Stimulated activated naive CD8-positive, alpha-beta T cell treated with anti-CD3 and anti-CD28 coated beads, Interleukin-15, amount 100 ng/mL, for 72 hours (primary cell): ENCODE data around the gene TBL3.

ENCODE experiments used
- ATAC-seq: fragments of 150-1000 bp; cut with Tn5 transposase; 2 replicates; pipeline ENCODE4 v1.10.0; 2021; ENCODE audit warnings: mild to moderate bottlenecking, moderate library complexity
- DNase-seq, 2 donors: peaks; one replicate each; pipeline ENCODE4 v3.0.0; 2021 to 2022
- H3K27ac Mint-ChIP-seq, 2 donors: one replicate each; pipeline ENCODE4 v1.8.0; 2022; ENCODE audit warnings: mild to moderate bottlenecking in 2 of 2, mixed read lengths in 2 of 2, moderate library complexity in 2 of 2
- H3K27me3 Mint-ChIP-seq: one replicate; pipeline ENCODE4 v1.8.0; 2022; ENCODE audit warnings: mixed read lengths
- H3K4me1 Mint-ChIP-seq: one replicate; pipeline ENCODE4 v1.8.0; 2022; ENCODE audit warnings: mild to moderate bottlenecking, mixed read lengths
- H3K4me3 Mint-ChIP-seq, 2 donors: one replicate each; pipeline ENCODE4 v1.8.0; 2022; ENCODE audit warnings: mild to moderate bottlenecking in 2 of 2, mixed read lengths in 2 of 2, moderate library complexity in 1 of 2
- H3K9me3 Mint-ChIP-seq, 2 donors: one replicate each; pipeline ENCODE4 v1.8.0; 2022; ENCODE audit warnings: mixed read lengths in 2 of 2

Gene TBL3

DNA sequence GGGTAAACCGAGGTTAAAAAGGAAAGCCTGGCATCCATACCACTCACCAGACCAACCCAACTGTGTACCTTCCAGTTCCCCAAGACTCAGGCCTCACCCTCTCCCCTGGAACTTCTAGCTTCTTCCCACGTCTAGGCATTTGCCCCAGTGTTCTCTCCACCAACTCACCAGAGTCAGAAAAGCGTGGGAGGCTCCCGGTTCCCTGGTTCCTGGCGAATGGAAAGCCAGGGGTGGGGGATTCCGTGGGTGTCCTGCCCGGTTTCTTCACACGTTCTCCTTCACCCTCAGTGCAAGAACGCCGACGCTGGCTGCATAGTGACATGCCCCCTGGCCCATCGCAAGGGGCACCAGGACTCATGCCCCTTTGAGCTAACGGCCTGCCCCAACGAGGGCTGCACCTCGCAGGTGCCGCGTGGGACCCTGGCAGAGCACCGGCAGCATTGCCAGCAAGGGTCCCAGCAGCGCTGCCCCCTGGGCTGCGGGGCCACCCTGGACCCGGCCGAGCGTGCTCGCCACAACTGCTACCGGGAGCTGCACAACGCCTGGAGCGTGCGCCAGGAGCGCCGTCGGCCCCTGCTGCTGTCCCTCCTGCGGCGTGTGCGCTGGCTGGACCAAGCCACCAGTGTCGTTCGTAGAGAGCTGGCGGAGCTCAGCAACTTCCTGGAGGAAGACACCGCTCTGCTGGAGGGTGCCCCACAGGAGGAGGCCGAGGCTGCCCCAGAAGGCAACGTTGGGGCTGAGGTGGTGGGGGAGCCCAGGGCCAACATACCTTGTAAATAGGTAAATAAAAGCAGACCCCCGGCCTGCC is 3.5 kb upstream of the TBL3 start:
- Mint-ChIP-seq H3K4me1 (peaks cover 57% of the 10 kb centered on the region), H3K4me3 (no peak overlapping the region), H3K27me3 (no peaks in the 10 kb centered on the region), H3K27ac (peak overlapping the region in 1 of 2 donors; percentile 54), H3K9me3 (no peaks in the 10 kb centered on the region)
- ATAC-seq (no peak), DNase-seq (no peak)

DNA sequence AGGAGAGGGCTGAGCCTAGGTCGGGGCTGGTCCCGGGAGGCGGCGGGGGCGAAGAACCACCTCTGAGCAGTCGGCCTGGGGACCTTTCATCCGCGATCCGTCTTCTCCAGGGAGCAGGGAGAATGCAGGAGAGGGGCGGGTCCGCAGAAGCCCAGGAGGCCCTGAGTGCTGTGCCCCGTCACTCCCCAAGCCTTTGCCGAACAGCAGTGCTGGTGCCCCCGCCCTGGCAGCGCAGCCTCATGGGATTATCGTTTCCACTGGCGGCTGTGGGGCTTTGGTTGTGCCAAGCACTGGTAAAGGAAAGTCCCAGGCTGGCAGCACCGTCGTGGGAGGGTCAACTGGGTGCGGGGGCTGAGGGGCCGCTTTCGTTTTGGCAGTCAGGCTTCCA is 631 bp downstream of the TBL3 start:
- H3K9me3 Mint-ChIP-seq = no peaks in the 10 kb centered on the region
- DNase-seq = peak in 1 of 2 donors; percentile 26
- no peaks in the 10 kb centered on the region for H3K27me3 Mint-ChIP-seq
- ATAC-seq = no peak
- H3K4me1 Mint-ChIP-seq = peaks cover 49% of the 10 kb centered on the region
- peak overlapping the region; percentile 94 to 99 for H3K27ac Mint-ChIP-seq
- H3K4me3 Mint-ChIP-seq = peak overlapping the region; percentile 94 to 100

DNA sequence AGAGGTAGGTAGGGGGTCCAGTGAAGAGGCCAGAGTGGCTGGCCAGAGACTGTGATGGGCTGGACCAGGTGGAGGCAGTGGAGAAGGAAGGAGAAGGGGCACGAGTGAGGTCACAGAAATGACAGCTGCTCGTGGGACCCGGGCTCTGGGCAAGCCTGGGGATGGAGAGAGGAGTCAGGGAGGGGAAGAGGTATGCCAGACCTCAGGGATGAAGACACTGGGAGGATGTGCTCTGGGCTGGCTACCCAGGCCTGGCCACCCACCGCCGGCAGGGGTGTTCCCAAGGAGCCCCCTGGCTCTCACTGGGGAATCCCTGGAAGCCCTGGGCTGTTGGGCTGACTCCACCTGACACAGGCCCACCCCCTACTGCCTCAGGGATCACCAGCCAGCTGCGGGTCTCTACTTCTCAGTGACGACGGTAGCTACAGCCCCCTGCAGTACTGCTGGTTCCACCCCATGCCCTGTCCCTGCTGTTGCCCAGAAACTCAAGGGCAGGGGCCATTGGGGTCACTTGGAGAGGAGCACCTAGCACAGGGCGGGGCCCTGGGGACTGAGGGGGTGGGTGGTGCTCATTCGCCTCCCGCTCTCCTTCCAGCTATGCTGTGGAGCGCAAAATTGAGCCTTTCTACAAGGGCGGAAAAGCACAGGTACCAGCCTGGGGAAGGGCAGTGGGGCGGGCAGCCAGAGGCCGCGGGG is 1.8 kb downstream of the TBL3 start:
- no peaks in the 10 kb centered on the region for H3K27me3 Mint-ChIP-seq
- peaks cover 46% of the 10 kb centered on the region for H3K4me1 Mint-ChIP-seq
- H3K27ac Mint-ChIP-seq = peak overlapping the region; percentile 37 to 99
- peak overlapping the region; percentile 12 to 60 for H3K4me3 Mint-ChIP-seq
- DNase-seq = no peak
- no peak for ATAC-seq
- H3K9me3 Mint-ChIP-seq = no peaks in the 10 kb centered on the region

DNA sequence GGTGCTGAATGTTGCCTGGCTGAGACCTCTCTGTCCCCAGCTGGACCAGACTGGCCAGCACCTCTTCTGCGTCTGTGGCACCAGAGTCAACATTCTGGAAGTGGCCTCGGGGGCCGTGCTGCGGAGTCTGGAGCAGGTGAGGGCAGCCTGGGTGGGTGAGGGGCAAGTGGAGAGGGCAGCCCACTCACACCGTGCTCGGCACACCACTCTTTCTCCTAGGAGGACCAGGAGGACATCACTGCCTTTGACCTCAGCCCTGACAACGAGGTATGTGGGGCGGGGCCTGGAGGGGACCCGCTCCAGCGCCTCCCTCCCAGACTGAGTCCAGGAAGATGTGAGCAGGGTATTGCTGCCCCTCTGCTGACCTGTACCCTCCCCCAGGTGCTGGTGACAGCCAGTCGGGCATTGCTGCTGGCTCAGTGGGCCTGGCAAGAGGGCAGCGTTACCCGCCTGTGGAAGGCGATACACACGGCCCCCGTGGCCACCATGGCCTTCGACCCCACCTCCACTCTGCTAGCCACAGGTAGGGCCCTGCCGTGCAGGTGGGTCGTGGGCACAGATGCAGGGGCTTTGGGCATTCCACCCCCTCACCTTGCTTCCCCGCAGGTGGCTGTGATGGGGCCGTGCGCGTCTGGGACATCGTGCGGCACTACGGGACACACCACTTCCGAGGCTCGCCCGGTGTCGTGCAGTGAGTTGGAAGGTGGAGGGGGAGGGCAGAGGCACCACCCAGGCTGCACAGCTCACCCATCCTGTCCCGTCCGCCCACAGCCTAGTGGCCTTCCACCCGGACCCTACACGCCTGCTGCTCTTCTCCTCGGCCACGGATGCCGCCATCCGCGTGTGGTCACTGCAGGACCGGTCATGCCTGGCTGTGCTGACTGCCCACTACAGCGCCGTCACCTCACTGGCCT is 2.6 kb downstream of the TBL3 start:
- no peak overlapping the region for H3K27ac Mint-ChIP-seq
- H3K4me3 Mint-ChIP-seq = no peak overlapping the region
- no peaks in the 10 kb centered on the region for H3K9me3 Mint-ChIP-seq
- peaks cover 1% of the 10 kb centered on the region for H3K27me3 Mint-ChIP-seq
- DNase-seq (no peak), ATAC-seq (no peak)
- peaks cover 46% of the 10 kb centered on the region for H3K4me1 Mint-ChIP-seq

DNA sequence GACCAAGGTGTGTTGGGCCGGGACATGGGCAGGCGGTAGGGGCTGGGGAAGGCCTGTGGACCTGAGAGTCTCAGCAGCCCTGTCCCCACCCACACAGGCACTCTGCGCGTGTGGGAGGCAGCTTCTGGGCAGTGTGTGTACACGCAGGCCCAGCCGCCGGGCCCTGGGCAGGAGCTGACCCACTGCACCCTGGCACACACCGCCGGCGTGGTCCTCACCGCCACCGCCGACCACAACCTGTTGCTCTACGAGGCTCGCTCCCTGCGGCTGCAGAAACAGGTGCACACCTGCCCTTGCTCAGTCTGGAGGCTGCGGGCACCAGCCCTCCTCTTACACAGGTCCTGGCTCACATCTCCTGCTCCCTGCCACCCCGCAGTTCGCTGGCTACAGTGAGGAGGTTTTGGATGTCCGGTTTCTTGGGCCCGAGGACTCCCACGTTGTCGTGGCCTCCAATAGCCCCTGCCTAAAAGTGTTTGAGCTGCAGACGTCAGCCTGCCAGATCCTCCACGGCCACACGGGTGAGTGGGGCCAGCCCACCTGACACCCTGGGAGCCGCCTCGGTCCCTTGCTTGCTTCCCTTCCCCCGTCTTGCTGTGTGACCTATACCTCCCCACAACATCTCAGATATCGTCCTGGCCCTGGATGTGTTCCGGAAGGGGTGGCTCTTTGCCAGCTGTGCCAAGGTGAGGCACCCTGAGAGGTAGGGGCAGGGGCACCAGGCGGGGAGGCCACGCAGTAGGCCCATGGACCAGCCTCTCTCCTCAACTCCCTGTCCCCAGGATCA is 3.8 kb downstream of the TBL3 start:
- ATAC-seq = no peak
- H3K4me1 Mint-ChIP-seq = peaks cover 44% of the 10 kb centered on the region

DNA sequence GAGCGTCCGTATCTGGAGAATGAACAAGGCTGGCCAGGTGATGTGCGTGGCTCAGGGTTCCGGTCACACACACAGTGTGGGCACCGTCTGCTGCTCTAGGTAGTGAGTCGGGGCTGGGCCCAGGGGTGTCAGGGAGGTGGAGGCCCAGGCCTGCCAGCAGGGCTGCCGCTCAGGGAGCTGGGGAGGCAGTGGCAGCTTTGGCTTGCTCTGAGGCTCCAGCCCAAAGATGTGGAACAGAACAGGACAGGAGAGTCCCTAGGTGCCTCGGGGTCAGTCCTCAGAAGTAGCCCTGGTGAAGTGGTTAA is 4.3 kb downstream of the TBL3 start:
- peaks cover 19% of the 10 kb centered on the region for H3K27me3 Mint-ChIP-seq
- H3K4me1 Mint-ChIP-seq = peaks cover 44% of the 10 kb centered on the region
- no peak overlapping the region for H3K4me3 Mint-ChIP-seq
- no peak overlapping the region for H3K27ac Mint-ChIP-seq
- no peaks in the 10 kb centered on the region for H3K9me3 Mint-ChIP-seq
- ATAC-seq (no peak), DNase-seq (no peak)

More for the DNA sequence above, 3.8 kb downstream of the TBL3 start:
- Mint-ChIP-seq H3K4me3 (no peak overlapping the region), H3K27me3 (peaks cover 13% of the 10 kb centered on the region), H3K27ac (no peak overlapping the region), H3K9me3 (no peaks in the 10 kb centered on the region)
- no peak for DNase-seq

DNA sequence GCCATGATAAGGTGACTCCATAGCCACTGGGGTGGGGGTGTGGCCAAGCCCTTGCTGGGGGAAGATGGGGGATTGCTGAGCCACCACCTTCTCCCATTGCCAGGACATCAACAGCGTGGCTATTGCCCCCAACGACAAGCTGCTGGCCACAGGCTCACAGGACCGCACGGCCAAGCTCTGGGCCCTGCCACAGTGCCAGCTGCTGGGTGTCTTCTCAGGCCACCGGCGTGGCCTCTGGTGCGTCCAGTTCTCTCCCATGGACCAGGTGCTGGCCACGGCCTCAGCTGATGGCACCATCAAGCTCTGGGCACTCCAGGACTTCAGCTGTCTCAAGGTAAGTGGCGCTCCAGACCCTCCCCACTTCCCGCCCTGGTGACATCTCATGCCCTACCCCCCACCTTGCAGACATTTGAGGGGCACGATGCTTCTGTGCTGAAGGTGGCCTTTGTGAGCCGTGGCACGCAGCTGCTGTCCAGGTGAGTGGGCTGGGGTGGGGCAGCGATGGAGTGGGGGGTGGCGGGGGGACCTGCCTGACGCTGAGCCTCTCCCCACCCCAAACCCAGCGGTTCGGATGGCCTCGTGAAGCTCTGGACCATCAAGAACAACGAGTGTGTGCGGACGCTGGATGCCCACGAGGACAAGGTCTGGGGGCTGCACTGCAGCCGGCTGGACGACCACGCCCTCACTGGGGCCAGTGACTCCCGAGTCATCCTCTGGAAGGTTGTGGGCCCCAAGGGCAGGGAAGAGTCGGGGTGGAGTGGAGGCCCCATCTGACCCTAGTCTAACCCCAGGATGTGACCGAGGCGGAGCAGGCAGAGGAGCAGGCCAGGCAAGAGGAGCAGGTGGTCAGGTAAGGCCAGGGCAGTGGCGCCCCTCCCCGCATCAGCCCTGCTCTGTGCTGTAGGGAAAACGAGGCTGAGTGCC is 5.4 kb downstream of the TBL3 start:
- Mint-ChIP-seq H3K27ac (no peak overlapping the region), H3K4me3 (no peak overlapping the region), H3K9me3 (no peaks in the 10 kb centered on the region), H3K4me1 (peaks cover 44% of the 10 kb centered on the region), H3K27me3 (peaks cover 29% of the 10 kb centered on the region)
- no peak for DNase-seq
- no peak for ATAC-seq

DNA sequence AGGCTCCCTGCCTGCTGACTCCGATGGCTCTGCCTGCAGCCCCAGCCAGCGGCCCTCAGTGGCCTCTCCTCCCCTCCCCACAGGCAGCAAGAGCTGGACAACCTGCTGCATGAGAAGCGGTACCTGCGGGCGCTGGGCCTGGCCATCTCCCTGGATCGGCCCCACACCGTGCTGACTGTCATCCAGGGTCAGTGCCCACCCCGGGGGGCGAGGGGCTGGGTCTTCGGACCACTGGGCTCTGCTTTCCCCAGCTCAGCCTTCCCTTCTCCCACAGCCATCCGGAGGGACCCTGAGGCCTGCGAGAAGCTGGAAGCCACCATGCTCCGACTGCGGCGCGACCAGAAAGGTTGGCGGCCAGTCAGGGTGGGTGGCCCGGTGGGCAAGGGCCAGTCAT is 6.0 kb downstream of the TBL3 start:
- ATAC-seq (no peak), DNase-seq (no peak)
- no peak overlapping the region for H3K27ac Mint-ChIP-seq
- H3K4me1 Mint-ChIP-seq = peaks cover 46% of the 10 kb centered on the region
- H3K4me3 Mint-ChIP-seq = no peak overlapping the region
- peaks cover 36% of the 10 kb centered on the region for H3K27me3 Mint-ChIP-seq
- no peaks in the 10 kb centered on the region for H3K9me3 Mint-ChIP-seq

DNA sequence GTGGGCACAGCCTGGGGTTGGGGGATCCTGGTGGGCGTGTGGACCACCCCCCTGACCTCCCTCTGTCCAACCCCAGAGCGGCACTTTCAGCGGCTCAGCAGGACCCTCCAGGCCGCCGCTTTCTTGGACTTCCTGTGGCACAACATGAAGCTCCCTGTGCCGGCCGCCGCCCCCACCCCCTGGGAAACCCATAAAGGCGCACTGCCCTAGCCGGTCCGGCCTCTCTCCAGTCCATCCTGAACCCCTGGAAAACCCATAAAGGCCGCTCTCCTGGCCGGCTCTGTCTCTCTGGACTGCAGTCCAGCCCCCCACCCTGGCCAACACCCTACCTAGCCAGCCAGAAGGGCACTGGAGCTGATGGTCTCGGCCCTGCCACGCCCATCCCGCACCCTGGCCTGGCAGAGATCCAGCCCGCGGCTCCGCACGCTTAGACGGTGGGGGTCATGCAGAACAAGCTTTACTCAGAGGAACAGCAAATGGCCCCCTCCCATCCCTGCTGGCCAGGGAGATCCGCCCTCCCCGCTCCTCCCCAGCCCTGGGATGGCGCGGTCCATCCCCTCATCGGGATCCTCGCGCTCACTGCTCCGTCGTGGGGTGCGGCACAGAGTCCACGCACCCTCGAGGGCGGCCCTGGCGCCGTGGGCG is 6.7 kb downstream of the TBL3 start:
- no peak overlapping the region for H3K27ac Mint-ChIP-seq
- H3K27me3 Mint-ChIP-seq = peaks cover 43% of the 10 kb centered on the region
- ATAC-seq (no peak), DNase-seq (no peak)
- peaks cover 43% of the 10 kb centered on the region for H3K4me1 Mint-ChIP-seq
- H3K4me3 Mint-ChIP-seq = no peak overlapping the region
- no peaks in the 10 kb centered on the region for H3K9me3 Mint-ChIP-seq

DNA sequence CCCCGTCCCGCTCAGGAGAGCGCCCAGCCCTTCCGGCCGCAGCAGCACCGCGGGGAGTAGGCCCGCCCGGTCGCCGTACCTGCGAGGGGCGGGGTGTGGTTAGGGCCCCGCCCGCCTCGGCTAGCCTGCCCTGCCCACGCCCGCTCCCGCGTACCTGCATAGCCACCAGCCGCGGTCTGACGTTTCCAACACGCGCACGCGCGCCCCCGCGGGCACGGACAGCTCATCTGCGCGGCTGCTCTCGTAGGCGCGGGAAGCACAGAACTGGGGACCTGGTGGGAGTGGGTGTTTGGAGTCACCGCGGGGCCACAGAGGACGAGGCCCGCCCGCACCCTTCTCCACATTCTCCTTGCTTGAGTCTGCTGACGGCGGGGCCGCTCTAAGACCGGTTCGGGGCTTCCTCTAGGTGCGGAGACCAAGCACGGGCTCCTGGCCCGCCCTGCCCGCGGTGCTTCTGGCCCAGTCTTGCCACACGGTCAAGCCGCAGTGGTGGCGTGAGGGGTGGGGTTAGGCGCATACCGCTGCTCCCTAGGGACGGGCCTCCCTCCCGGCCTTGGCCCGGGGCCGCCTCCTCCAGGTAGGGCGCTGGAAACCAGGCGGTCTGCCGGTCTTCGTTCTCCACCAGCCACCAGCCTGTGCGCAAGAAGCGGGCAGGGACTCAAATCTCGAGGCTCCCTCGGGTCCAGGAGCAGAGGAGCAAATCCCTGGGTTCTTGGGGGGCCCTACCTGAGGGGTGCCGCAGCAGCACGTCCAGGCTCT is 7.6 kb downstream of the TBL3 start:
- DNase-seq (peak in 1 of 2 donors; percentile 23), ATAC-seq (no peak)
- Mint-ChIP-seq H3K27me3 (peaks cover 46% of the 10 kb centered on the region), H3K27ac (peak overlapping the region in 1 of 2 donors; percentile 19), H3K4me1 (peaks cover 37% of the 10 kb centered on the region), H3K9me3 (no peaks in the 10 kb centered on the region), H3K4me3 (peak overlapping the region in 1 of 2 donors; percentile 18)

DNA sequence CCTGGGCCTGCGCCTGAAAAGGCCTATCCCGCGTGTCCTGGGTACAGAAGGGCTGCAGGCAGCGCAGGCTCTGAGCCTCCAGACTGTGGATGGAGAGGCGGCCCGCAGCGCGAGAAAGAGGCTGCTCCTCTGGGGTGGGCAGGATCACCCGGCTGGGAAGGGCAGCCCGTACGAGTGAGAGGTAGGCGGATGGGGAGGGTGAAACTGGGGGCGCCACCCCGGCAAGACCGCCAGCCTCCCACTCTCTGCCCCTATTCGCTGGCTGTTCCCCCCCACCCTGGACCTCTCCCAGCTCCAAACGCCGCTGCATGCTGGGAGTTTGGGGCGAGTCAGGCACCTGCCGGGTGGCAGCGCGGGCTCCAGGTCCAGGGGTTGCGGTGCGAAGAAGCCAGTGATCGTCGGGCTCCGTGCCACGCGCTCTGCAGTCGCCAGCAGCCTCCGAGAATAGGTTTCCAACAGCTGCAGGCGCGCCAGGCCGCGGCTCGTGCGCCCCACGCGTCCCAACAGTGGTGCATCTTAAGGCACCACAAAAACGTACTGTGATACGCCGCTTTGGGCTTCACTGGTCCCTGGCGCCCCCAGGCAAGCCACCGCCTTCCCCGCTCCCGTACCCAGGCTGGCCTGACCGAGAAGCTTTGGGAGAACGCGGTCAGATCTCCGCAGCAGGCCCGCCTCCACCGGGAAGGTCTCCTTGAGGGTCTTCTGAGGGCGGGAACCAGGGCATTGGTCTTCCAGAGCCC is 8.3 kb downstream of the TBL3 start:
- H3K9me3 Mint-ChIP-seq = no peaks in the 10 kb centered on the region
- no peak for DNase-seq
- H3K27me3 Mint-ChIP-seq = peaks cover 46% of the 10 kb centered on the region
- no peak for ATAC-seq
- H3K27ac Mint-ChIP-seq = peak overlapping the region in 1 of 2 donors; percentile 19
- H3K4me3 Mint-ChIP-seq = no peak overlapping the region
- peaks cover 40% of the 10 kb centered on the region for H3K4me1 Mint-ChIP-seq

DNA sequence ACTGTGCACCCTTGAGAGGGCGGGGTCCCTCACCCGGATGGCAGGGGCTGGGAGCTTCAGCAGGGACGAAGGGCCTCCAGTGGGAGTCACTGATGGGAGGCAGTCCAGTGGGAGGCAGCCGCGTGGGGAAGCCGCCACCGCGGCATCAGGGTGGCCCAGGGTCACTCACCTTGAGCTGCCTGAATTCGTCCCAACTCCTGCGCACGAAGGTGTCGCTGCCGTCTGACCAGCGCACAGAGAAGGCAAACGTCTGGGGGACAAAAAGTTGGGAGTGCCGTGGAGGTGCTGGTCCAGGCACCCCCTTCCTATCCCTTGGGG is 8.9 kb downstream of the TBL3 start:
- Mint-ChIP-seq H3K4me3 (no peak overlapping the region), H3K9me3 (no peaks in the 10 kb centered on the region), H3K27me3 (peaks cover 46% of the 10 kb centered on the region), H3K27ac (no peak overlapping the region), H3K4me1 (peaks cover 45% of the 10 kb centered on the region)
- DNase-seq (no peak), ATAC-seq (no peak)

DNA sequence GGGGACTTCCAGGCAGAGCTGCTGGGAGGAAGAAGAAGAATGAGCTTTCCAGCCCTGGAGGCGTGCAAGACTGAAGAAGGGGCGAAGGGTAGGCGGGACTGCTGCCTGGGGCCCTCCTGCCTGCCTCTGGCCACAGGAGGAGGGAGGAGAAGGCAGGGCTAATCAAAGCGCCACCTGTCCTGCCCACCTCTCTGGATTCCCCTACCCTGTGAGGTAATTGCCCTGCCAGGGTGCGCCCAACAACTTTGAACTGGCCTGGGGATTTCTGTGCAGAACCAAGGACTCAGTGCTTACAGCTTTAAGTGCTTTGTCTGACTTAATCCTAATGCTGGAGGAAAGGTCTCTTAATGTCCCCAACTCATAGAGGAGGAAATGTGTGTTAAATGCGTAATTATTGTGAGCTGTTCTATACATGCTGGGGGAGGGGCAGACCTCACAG is 9.6 kb downstream of the TBL3 start, which contains the start of gene NOXO1:
TSS of gene NOXO1 (minus strand) at position 72 of the 439 bp plus-strand sequence. CDS start 290 bp downstream, outside the sequence.
- Mint-ChIP-seq H3K4me1 (peaks cover 52% of the 10 kb centered on the region), H3K27ac (no peak within 1 kb of the TSS), H3K27me3 (peaks cover 46% of the 10 kb centered on the region), H3K4me3 (peak within 1 kb of the TSS in 1 of 2 donors; percentile 6), H3K9me3 (no peaks in the 10 kb centered on the region)
- DNase-seq (peak in 1 of 2 donors; percentile 44), ATAC-seq (peak; percentile 32)
